ENCODE results near the gene QRSL1.

QRSL1 gene

DNA sequence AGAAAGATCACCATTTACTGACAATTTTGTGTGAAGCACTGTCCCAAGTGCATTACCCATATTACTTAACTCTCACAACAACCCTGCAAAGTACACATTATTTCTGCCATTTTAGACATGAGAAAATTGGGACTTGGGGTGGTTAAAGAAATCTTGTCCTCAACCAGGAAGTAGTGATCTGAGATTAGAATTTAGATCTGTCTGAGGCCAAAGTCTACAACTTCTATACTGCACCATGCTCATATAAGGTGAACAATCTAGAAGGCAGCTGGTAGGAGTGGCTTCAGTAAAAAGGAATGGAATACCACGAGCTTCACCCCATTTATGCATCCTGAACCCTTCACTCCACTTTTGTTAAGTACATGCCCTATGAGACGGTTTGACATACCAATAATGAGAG lies 87.6 kb downstream of the QRSL1 start:
- H3K4me3 ChIP-seq (ENCODE audit: low read length), result no peak overlapping the region
- TF ChIP-seq, protein P1, sequence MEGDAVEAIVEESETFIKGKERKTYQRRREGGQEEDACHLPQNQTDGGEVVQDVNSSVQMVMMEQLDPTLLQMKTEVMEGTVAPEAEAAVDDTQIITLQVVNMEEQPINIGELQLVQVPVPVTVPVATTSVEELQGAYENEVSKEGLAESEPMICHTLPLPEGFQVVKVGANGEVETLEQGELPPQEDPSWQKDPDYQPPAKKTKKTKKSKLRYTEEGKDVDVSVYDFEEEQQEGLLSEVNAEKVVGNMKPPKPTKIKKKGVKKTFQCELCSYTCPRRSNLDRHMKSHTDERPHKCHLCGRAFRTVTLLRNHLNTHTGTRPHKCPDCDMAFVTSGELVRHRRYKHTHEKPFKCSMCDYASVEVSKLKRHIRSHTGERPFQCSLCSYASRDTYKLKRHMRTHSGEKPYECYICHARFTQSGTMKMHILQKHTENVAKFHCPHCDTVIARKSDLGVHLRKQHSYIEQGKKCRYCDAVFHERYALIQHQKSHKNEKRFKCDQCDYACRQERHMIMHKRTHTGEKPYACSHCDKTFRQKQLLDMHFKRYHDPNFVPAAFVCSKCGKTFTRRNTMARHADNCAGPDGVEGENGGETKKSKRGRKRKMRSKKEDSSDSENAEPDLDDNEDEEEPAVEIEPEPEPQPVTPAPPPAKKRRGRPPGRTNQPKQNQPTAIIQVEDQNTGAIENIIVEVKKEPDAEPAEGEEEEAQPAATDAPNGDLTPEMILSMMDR (IDR thresholded peaks at IDR 0.05; ENCODE audit: insufficient read depth, low read depth, low read length, missing control alignments), result no peak
- no peak for DNase-seq (ENCODE audit: low read depth)

All from epithelial cell of esophagus (primary cell).